Fibroblast of pulmonary artery (primary cell): Measurements from ENCODE around the gene C19orf53.
A peak's percentile ranks its signal among the peaks of the same experiment; 100 is the strongest.

Experiments used
- DNase-seq: peaks from one replicate; pipeline ENCODE4 v3.0.0-alpha.2; 2010; ENCODE audit warnings: low read depth
- H3K4me3 ChIP-seq: replicated peaks from 2 replicates; pipeline ENCODE4 v1.5.1; 2011; ENCODE audit warnings: low read depth, mild to moderate bottlenecking, control low read depth, low read length, moderate library complexity
- TF ChIP-seq, protein P1 (sequence below): IDR thresholded peaks from 2 replicates; pipeline ENCODE4 v1.5.1; 2011; ENCODE audit warnings: mild to moderate bottlenecking, control low read depth, low read length, inconsistent platforms; ENCODE audit errors: missing control alignments

Gene C19orf53

DNA sequence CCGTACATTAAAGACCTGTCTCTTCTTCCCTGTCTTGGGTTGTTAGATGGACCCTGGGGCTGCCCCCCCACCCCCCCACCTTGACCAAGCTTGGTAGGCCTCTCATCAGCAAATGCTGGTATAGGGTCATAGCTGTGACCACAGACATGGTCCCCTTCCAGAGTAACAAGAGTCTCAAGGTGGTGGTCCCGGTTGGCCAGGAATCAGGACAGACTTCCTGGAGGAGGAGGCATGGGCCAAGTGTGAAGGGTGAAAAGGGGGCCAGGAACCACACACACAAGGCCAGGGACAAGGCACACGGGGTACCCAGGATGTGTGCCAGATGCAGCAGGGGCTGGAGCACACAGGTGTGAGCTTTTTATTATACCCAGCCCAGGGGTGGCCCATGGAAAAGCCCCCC, 11.0 kb upstream of the C19orf53 start:
- TF ChIP-seq, protein P1, sequence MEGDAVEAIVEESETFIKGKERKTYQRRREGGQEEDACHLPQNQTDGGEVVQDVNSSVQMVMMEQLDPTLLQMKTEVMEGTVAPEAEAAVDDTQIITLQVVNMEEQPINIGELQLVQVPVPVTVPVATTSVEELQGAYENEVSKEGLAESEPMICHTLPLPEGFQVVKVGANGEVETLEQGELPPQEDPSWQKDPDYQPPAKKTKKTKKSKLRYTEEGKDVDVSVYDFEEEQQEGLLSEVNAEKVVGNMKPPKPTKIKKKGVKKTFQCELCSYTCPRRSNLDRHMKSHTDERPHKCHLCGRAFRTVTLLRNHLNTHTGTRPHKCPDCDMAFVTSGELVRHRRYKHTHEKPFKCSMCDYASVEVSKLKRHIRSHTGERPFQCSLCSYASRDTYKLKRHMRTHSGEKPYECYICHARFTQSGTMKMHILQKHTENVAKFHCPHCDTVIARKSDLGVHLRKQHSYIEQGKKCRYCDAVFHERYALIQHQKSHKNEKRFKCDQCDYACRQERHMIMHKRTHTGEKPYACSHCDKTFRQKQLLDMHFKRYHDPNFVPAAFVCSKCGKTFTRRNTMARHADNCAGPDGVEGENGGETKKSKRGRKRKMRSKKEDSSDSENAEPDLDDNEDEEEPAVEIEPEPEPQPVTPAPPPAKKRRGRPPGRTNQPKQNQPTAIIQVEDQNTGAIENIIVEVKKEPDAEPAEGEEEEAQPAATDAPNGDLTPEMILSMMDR = no peak
- no peak overlapping the region for H3K4me3 ChIP-seq
- no peak for DNase-seq

DNA sequence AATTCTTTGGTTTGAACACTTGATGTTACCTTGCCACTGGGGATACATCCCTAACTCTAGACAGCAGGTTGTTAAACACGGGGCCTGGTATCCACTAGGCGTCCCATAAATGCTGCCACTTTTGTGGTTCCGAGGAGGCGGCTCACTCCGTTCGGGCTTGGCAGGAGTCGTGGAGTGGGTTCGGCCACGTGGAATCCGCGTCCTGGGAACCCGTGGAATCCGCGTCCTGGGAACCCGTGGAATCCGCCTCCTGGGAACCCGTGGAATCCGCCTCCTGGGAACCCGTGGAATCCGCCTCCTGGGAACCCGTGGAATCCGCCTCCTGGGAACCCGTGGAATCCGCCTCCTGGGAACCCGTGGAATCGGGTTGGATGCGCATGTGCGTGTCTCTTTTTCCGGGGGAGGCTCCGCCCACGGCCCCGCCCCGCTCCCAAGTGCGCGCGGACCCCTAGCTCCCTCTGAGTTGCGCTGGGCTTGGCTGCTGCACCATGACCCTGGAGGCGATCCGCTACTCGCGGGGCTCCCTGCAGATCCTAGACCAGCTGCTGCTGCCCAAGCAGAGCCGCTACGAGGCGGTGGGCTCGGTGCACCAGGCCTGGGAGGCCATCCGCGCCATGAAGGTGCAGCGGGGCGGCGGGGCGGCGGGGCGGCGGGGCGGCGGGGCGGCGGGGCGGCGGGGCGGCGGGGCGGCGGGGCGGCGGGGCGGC, 10.0 kb upstream of the C19orf53 start, which contains the start of gene MRI1:
MRI1 (plus strand) TSS at position 422 of the 707 bp plus-strand sequence; CDS start at position 489, 67 bp downstream.
- H3K4me3 ChIP-seq = peak within 1 kb of the TSS; percentile 75
- TF ChIP-seq, protein P1 = no peak
- DNase-seq = peak; percentile 80

DNA sequence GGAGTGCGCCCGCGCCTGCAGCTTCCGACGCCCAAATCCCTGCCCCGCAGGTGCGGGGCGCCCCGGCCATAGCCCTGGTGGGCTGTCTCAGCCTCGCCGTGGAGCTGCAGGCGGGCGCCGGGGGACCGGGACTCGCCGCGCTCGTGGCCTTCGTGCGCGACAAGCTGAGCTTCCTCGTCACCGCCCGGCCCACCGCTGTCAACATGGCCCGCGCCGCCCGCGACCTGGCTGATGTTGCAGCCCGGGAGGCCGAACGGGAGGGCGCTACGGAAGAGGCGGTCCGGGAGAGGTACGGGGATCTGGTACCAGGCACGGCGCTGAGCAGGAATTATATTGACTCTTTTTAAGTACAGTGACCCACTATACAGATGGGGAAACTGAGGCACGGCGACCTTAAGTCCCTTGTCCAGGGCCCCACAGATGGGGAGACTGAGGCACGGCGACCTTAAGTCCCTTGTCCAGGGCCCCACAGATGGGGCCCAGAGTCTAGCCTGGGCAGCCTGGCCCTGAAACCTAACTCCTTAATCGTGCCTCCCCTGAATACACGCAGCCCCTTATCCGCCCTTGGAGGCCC, 9.3 kb upstream of the C19orf53 start:
- DNase-seq = peak; percentile 16
- TF ChIP-seq, protein P1 = no peak
- H3K4me3 ChIP-seq = peak overlapping the region; percentile 75

DNA sequence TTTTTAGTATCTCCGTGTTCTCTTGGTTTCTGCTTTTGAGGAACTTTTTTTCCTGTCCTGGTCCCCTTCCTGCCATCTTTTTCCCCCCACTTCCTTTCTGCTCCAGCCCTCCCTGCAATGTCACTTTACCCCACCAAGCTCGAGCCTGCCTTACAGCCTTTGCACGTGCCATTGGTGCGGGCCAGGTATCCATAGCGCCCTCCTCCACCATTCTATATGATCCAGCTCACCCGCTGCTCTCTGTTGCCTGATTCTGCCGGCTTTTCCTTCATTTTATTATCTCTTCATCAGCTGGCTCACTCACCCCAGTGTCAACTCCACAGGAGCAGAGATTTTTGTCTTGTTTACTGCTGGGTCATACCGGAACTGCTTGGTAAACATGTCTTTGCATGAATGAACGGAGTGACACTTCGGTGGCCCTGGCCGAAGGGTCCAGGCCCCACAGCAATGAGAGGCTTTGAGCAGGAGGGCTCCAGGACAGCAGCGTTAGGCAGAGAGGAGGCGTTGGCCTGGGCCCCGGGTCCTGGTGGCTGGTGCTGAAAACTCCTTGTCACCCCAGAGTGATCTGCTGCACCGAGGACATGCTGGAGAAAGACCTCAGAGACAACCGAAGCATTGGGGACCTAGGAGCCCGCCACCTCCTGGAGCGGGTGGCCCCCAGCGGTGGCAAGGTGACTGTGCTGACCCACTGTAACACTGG, 8.7 kb upstream of the C19orf53 start:
- TF ChIP-seq, protein P1 = no peak
- no peak for DNase-seq

DNA sequence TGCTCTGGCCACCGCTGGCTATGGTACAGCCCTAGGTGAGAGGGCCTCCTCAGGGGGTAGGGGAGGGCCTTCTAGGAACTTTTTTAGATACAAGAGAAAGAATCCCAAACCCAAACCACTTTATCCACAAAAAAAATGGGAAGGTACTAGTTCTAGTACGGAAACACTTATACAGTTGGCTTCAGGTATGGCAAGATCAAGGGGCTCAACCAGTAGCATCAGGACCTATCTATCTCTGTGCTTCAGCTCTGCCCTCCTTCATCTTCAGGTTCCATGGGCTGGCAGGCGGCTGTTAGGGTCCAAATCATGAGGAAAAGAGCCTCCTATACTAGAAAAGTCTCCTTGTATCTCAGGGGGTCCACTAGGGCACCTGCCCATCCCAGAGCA, 8.2 kb upstream of the C19orf53 start:
- TF ChIP-seq, protein P1 = no peak
- no peak overlapping the region for H3K4me3 ChIP-seq
- no peak for DNase-seq

More for the DNA sequence above, 8.7 kb upstream of the C19orf53 start:
- peak overlapping the region; percentile 75 for H3K4me3 ChIP-seq

DNA sequence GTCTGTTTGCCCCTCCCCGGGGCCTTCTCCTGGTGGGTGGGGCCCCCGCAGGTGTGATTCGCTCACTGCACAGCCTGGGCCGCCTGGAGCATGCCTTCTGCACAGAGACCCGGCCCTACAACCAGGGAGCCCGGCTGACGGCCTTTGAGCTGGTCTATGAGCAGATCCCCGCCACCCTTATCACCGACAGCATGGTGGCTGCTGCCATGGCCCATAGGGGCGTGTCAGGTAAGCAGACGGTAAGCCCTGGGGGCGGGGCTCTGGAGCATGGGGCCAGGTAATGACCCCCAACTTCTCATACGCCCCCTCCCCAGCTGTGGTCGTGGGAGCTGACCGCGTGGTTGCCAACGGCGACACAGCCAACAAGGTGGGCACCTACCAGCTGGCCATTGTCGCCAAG, 5.7 kb upstream of the C19orf53 start:
- H3K4me3 ChIP-seq = no peak overlapping the region
- TF ChIP-seq, protein P1 = no peak

More for the DNA sequence above, 5.7 kb upstream of the C19orf53 start:
- no peak for DNase-seq
